Astrocyte of the cerebellum (primary cell): Measurements from ENCODE around the gene CCNL2.
A peak's percentile ranks its signal among the peaks of the same experiment; 100 is the strongest.
"Not testable (repeated sequence)": the region's sequence is repeated elsewhere in the genome, so short reads cannot be mapped to it uniquely, and the experiment has no call there.

Experiments used
- DNase-seq: peaks from one replicate; pipeline ENCODE4 v3.0.0-alpha.2; 2011; ENCODE audit warnings: low read depth
- H3K4me3 ChIP-seq: 2 replicates; pipeline ENCODE4 v1.5.1; 2011; ENCODE audit warnings: mild to moderate bottlenecking, low read depth, low read length, moderate library complexity
- in situ Hi-C: cut with HindIII; loops from 2 replicates; pipeline ENCODE4 v1.10.0; 2017; ENCODE audit warnings: low sequenced_read_pairs
- TF ChIP-seq, protein P1 (sequence below): IDR thresholded peaks from 2 replicates; pipeline ENCODE4 v1.5.1; 2012; ENCODE audit warnings: low read length, low read depth, moderate library complexity, mild to moderate bottlenecking; ENCODE audit errors: missing control alignments

The CCNL2 gene

DNA sequence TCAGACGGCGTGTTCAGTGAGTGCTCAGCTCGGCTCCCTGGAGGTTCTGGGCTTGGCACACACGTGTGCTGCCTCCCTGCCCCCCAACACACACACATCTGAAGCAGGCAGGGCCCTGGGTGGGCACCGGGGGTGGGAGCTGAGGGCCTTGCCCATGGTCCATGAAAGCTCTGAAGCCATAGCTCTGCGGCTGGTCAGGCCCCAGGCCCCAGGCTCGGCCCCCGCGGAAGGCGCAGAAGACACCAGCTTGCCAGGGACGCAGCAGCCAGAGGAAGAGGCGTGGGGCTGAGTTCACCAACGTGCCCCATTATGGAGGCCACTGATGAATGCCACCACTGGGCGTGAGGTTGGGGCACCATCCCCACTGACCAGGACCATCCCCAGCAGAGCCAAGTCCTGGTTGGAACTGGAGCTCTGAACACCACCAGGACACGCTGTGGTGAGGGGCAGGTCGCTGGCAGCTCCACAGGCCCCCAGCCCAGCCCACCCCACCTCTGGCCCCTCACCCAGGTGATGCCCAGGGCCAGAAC, 28.3 kb downstream of the CCNL2 start:
- H3K4me3 ChIP-seq: no peak overlapping the region
- TF ChIP-seq, protein P1, sequence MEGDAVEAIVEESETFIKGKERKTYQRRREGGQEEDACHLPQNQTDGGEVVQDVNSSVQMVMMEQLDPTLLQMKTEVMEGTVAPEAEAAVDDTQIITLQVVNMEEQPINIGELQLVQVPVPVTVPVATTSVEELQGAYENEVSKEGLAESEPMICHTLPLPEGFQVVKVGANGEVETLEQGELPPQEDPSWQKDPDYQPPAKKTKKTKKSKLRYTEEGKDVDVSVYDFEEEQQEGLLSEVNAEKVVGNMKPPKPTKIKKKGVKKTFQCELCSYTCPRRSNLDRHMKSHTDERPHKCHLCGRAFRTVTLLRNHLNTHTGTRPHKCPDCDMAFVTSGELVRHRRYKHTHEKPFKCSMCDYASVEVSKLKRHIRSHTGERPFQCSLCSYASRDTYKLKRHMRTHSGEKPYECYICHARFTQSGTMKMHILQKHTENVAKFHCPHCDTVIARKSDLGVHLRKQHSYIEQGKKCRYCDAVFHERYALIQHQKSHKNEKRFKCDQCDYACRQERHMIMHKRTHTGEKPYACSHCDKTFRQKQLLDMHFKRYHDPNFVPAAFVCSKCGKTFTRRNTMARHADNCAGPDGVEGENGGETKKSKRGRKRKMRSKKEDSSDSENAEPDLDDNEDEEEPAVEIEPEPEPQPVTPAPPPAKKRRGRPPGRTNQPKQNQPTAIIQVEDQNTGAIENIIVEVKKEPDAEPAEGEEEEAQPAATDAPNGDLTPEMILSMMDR: no peak
- no peak for DNase-seq
- in situ Hi-C loops: loop anchor here (5.0 kb wide), 1 partner anchor 121 kb away; no protein-coding TSS in a partner anchor

DNA sequence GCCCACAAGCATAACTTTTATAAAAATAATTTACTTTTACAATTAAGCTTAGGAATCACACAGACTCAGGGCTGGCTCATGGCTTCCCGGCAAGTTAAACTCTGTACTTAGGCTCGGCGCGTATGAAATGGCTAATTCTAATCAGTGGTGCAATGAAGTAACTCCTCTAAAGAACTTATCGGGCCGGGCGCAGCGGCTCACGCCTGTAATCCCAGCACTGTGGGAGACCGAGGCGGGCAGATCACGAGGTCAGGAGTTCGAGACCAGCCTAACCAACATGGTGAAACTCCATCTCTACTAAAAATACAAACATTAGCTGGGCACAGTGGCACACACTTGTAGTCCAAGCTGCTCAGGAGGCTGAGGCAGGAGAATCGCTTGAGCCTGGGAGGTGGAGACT, 29.0 kb downstream of the CCNL2 start:
- H3K4me3 ChIP-seq, DNase-seq: not testable (repeated sequence)
- in situ Hi-C loops: loop anchor here (5.0 kb wide), 1 partner anchor 122 kb away; no protein-coding TSS in a partner anchor

- no peak overlapping the region for H3K4me3 ChIP-seq
- TF ChIP-seq, protein P1: no peak
- in situ Hi-C loops: no loop called here
- DNase-seq: no peak
Observed at GRCh38 chr1:1367315-1367714, 31.8 kb downstream of the CCNL2 start.

DNA sequence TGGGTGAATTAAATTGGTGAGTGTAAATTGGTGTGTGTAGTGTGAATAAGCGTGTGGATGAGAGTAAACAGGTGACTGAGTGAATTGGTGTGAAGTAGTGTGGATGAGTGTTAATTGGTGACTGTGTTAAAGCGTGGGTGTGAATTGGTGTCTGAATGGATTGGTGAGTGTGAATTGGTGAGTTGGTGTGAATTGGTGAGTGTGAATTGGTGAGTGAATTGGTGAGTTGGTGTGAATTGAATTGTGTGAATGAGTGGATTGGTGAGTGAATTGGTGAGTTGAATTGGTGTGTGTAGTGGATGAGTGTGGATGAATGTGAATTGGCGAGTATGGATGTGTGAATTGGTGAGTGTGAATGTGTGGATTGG, 32.5 kb downstream of the CCNL2 start:
- H3K4me3 ChIP-seq: no peak overlapping the region
- DNase-seq: no peak
- TF ChIP-seq, protein P1: no peak
- in situ Hi-C loops: no loop called here

GRCh38 chr1:1365875-1366698, 33.0 kb downstream of the CCNL2 start:
- TF ChIP-seq, protein P1: no peak
- no peak for DNase-seq
- in situ Hi-C loops: no loop called here
- no peak overlapping the region for H3K4me3 ChIP-seq

GRCh38 chr1:1364266-1364665, 34.9 kb downstream of the CCNL2 start:
- in situ Hi-C loops: no loop called here
- DNase-seq: no peak
- TF ChIP-seq, protein P1: no peak
- H3K4me3 ChIP-seq: no peak overlapping the region

GRCh38 chr1:1361982-1362423, 37.1 kb downstream of the CCNL2 start:
- no peak overlapping the region for H3K4me3 ChIP-seq
- DNase-seq: no peak
- in situ Hi-C loops: no loop called here
- TF ChIP-seq, protein P1: peak; percentile 45
